IPS-NIHi11 (cell line): ENCODE measurements around the gene NASP.
A peak's percentile ranks its signal among the peaks of the same experiment; 100 is the strongest.
"Not testable (repeated sequence)": the region's sequence is repeated elsewhere in the genome, so short reads cannot be mapped to it uniquely, and the experiment has no call there.

Source experiments
- DNase-seq: peaks from one replicate; pipeline ENCODE4 v3.0.0; 2012; ENCODE audit warnings: mixed read lengths, low spot score

NASP gene

GRCh38 chr1:45569962-45570581 lies 13.8 kb upstream of the NASP start:
- peak; percentile 73 for DNase-seq

- no peak for DNase-seq
Measured at GRCh38 chr1:45570631-45571030, 13.2 kb upstream of the NASP start.

GRCh38 chr1:45573231-45573804 lies 10.5 kb upstream of the NASP start:
- DNase-seq = no peak

GRCh38 chr1:45574105-45574626 lies 9.7 kb upstream of the NASP start:
- no peak for DNase-seq

GRCh38 chr1:45583264-45583665 lies 576 bp upstream of the NASP start:
- DNase-seq = peak; percentile 99

GRCh38 chr1:45584351-45585109 lies 689 bp downstream of the NASP start:
- peak; percentile 93 for DNase-seq

- DNase-seq = no peak
Measured at GRCh38 chr1:45585110-45585426, 1.2 kb downstream of the NASP start.

- no peak for DNase-seq
Measured at GRCh38 chr1:45585496-45586075, 1.7 kb downstream of the NASP start.

GRCh38 chr1:45586769-45587168 lies 2.9 kb downstream of the NASP start:
- DNase-seq = no peak

- no peak for DNase-seq
Measured at GRCh38 chr1:45589861-45590260, 6.0 kb downstream of the NASP start.

GRCh38 chr1:45594412-45594811 lies 10.6 kb downstream of the NASP start:
- no peak for DNase-seq

- DNase-seq = not testable (repeated sequence)
Measured at GRCh38 chr1:45596765-45597164, 12.9 kb downstream of the NASP start.

- DNase-seq = no peak
Measured at GRCh38 chr1:45604239-45604638, 20.4 kb downstream of the NASP start.

GRCh38 chr1:45607404-45608074 lies 23.7 kb downstream of the NASP start:
- no peak for DNase-seq

GRCh38 chr1:45608175-45609156 lies 24.6 kb downstream of the NASP start:
- no peak for DNase-seq

- DNase-seq = no peak
Measured at GRCh38 chr1:45610589-45611226, 26.9 kb downstream of the NASP start.

GRCh38 chr1:45612941-45613579 lies 29.2 kb downstream of the NASP start:
- no peak for DNase-seq

- no peak for DNase-seq
Measured at GRCh38 chr1:45615885-45616284, 32.0 kb downstream of the NASP start.

GRCh38 chr1:45617618-45618017 lies 33.8 kb downstream of the NASP start:
- no peak for DNase-seq
